LNCaP clone FGC (cell line): ENCODE measurements around the gene CTDSP2.
"Not testable (repeated sequence)": the region's sequence is repeated elsewhere in the genome, so short reads cannot be mapped to it uniquely, and the experiment has no call there.

Experiments
- DNase-seq: peaks from one replicate; pipeline ENCODE4 v3.0.0-alpha.2; 2011; ENCODE audit warnings: low read depth
- H3K4me3 ChIP-seq: 2 replicates; pipeline ENCODE4 v1.5.1; 2011; ENCODE audit warnings: mild to moderate bottlenecking, low read depth, low read length, control low read depth
- TF ChIP-seq, protein P1 (sequence below): IDR thresholded peaks from 2 replicates; pipeline ENCODE4 v1.5.1; 2012; ENCODE audit warnings: mild to moderate bottlenecking; ENCODE audit not compliant: control insufficient read depth, insufficient read depth; ENCODE audit errors: extremely low read depth

CTDSP2 gene

DNA sequence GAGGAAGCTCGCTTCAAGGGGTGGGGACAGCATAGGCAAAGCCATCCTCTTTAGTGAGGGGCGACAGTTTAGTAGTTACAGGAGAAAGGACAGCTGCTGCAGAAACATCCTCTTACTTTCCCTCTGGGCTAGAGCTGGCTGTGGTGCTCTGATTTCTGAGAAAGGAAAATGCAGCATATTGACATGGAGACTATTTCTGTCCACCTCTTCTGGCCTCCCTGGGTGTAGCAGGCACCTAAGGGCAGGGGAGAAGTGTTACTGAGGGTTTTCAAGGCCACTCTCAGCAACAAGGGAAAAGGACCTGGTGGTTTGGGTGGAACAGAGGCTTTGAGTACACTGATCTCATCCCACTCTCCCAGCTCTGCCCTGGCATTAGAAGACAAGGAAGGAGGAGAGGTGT, 40.0 kb upstream of the CTDSP2 start:
- TF ChIP-seq, protein P1, sequence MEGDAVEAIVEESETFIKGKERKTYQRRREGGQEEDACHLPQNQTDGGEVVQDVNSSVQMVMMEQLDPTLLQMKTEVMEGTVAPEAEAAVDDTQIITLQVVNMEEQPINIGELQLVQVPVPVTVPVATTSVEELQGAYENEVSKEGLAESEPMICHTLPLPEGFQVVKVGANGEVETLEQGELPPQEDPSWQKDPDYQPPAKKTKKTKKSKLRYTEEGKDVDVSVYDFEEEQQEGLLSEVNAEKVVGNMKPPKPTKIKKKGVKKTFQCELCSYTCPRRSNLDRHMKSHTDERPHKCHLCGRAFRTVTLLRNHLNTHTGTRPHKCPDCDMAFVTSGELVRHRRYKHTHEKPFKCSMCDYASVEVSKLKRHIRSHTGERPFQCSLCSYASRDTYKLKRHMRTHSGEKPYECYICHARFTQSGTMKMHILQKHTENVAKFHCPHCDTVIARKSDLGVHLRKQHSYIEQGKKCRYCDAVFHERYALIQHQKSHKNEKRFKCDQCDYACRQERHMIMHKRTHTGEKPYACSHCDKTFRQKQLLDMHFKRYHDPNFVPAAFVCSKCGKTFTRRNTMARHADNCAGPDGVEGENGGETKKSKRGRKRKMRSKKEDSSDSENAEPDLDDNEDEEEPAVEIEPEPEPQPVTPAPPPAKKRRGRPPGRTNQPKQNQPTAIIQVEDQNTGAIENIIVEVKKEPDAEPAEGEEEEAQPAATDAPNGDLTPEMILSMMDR, result no peak
- no peak overlapping the region for H3K4me3 ChIP-seq
- no peak for DNase-seq

DNA sequence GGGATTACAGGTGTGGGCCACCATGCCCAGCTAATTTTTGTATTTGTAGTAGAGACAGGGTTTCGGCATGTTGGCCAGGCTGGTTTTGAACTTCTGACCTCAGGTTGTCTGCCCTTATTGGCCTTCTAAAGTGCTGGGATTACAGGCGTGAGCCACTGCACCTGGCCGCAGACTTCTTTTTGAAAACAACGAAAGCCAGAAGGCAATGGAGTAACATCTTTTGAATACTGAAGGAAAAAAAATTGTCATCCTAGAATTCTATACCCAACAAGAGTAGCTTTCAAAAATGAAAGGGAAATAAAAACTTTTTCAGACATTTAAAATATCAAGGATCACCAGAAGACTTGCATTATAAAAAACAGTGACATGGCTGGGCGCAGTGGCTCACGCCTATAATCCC, 38.7 kb upstream of the CTDSP2 start:
- TF ChIP-seq, protein P1, result no peak
- no peak for DNase-seq
- H3K4me3 ChIP-seq, result no peak overlapping the region

DNA sequence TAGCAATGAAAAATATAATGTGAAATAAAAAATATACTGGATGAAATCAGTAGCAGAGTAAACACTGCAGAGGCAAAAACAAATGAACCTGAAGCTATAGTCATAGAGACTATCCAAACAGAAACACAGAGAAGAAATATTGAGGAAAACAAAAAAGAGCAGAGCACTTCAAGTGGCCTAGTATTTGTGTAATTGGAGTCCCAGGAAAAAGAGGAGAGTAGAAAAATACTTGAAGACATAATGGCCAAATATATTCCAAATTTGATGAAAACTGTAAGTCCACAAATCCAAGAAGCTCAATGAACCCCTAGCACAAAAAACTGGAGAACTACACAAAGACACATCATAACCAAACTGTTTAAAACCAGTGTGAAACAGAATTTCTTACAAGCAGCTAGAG, 37.2 kb upstream of the CTDSP2 start:
- H3K4me3 ChIP-seq, result no peak overlapping the region
- TF ChIP-seq, protein P1, result no peak
- no peak for DNase-seq

DNA sequence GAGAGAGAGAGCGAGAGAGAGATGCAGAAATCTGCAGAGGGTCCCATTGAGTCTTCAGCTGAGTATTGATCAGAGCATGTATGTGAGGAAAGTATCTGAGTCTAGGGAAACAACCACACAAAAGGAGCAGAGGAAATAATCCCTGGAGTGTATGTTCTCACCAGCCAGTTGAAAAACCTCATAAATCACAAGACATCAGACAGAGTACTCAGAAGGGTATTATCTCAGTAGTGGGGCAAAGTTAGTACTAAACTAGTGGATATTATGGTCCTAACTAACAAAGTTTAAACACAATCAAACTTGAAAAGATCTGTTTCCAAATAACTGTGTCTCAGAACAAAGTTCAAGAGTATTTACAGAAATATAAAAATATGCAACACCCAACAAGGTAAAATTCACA, 36.5 kb upstream of the CTDSP2 start:
- no peak for DNase-seq
- TF ChIP-seq, protein P1, result no peak
- H3K4me3 ChIP-seq, result no peak overlapping the region

DNA sequence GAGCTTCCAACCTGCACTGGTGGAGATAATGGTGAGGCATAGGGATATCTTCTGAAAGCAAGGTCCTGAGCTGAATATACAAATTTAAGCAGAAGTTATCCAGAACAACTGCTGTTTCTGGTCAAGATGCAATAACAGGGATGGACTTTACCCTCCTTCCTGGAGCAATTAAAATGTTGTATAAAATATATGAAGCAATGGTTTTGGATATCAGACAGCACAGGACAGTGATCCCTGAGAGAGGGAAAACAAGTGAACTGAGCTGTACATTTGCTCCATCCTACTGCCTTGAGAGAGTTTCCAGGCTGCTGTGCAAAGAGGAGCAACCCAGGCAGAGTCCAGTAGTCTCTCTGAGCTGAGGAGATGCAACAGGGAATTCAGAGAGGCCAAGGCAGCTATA, 36.0 kb upstream of the CTDSP2 start:
- DNase-seq, result no peak
- TF ChIP-seq, protein P1, result no peak
- no peak overlapping the region for H3K4me3 ChIP-seq

DNA sequence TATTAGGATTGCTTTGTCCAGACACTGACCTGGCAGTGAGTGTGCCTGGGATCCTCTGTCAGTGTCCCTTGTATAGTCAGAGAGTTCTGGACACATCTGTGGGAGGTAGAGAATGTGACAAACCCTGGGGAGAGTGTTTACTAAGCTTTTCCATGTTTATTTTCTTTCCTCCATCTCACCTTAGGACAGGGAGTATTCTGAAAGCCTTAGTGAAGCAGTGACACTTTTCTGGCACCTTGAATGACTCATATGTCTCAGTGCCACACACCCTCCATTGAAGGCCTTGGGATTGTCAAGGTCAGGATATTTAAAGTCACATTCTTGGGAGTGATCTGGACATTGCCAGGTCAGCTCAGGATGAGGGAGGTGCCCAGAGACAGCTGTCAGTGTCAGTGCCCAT, 34.9 kb upstream of the CTDSP2 start:
- DNase-seq, result no peak
- TF ChIP-seq, protein P1, result no peak
- no peak overlapping the region for H3K4me3 ChIP-seq

DNA sequence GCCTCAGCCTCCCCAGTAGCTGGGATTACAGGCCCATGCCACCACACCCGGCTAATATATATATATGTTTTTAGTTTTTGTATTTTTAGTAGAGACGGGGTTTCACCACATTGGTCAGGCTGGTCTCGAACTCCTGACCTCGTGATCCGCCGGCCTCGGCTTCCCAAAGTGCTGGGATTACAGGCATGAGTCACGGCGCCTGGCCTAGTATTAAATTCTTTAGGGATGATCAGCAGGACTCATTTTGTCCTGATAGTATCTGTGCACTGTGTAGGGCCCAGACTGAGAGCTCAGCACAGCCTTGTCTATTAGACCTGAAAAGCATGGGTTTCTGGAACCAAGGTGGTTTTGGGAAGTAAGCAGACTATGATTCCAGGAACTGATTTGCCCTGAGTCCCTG, 34.5 kb upstream of the CTDSP2 start:
- H3K4me3 ChIP-seq, DNase-seq: not testable (repeated sequence)

DNA sequence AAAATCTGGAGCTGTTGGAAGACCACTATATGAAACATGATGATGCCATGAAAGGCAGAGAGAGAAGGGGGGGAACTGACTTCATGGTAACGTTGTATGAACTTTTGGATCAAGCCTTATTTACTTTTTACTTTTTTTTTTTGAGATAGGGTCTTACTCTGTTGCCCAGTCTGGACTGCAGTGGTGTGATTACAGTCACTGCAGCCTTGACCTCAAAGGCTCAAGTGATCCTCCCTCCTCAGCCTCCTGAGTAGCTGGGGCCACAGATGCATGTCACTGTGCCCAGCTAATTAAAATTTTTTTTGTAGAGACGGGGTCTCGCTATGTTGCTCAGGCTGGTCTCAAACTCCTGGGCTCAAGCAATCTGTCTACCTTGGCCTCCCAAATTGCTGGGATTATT, 31.3 kb upstream of the CTDSP2 start:
- no peak for DNase-seq
- TF ChIP-seq, protein P1, result no peak
- H3K4me3 ChIP-seq, result no peak overlapping the region
